GM12874 (cell line): ENCODE results near the gene DUSP22.

Source experiments
- TF ChIP-seq, protein P1 (sequence below): IDR thresholded peaks from 2 replicates; pipeline ENCODE4 v1.5.1; 2011; ENCODE audit warnings: low read depth, mild to moderate bottlenecking, control low read depth, low read length, moderate library complexity; ENCODE audit not compliant: insufficient read depth

DUSP22 gene

DNA sequence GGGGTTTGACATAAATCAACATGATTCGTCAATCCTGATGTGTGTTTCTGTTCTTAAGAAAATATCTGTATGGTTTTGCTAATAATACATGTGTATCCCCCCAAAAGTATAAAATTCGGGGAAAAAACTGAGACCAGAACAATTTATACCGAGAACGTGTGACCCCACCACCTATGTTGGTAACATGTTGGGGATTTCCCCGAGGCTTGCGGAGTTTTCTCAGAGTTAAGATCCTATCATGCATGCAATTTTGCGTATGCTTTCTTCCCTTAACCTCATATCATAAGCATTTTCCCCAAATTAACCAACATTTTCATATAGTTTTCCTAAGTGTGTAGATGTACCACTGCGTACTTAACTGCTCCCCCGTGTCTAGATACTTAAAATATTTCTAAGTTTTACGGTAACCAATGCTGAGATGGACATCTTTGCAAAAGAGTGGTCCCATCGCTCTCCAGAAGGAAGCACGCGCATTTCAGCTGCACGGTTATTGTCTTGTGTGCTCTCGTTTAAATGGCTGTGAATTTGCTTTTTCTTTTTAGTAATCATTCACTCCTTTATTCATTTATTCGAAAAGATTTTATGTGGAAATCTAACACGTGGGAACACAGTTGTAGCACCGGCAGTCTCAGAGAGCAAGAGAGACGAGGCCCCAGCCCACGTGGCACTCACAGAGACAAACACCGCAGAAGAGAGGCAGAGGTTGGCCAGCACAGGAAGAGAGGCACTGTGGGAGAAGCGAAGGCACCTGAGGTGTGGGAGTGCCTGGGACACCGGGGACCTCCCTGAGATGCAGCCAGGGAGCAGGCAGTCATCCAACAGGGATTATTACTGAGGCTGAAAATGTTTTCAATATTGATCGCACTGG is 86.0 kb downstream of the DUSP22 start:
- TF ChIP-seq, protein P1, sequence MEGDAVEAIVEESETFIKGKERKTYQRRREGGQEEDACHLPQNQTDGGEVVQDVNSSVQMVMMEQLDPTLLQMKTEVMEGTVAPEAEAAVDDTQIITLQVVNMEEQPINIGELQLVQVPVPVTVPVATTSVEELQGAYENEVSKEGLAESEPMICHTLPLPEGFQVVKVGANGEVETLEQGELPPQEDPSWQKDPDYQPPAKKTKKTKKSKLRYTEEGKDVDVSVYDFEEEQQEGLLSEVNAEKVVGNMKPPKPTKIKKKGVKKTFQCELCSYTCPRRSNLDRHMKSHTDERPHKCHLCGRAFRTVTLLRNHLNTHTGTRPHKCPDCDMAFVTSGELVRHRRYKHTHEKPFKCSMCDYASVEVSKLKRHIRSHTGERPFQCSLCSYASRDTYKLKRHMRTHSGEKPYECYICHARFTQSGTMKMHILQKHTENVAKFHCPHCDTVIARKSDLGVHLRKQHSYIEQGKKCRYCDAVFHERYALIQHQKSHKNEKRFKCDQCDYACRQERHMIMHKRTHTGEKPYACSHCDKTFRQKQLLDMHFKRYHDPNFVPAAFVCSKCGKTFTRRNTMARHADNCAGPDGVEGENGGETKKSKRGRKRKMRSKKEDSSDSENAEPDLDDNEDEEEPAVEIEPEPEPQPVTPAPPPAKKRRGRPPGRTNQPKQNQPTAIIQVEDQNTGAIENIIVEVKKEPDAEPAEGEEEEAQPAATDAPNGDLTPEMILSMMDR = no peak

DNA sequence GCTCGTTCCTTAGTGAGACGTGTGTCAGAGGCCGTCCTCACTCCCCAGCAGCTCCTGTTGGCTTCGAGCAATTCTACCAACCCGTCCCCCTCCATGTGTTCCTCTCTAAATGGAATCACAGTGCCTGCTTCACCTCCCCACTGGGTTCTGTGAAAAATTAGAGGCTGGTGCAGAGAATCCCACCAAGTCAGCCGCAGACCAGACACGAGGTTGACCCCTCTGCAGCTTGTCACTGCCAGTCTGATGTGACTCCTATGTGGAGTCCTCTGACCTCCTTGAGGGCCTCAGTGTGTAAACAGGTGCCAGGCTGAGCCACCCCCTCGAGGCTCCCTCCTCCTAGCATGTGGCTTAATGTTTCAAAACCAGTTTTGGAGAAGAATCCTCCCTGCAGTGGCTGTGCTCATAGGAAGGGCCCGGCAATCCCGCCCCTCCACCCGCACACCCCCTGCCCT is 86.7 kb downstream of the DUSP22 start:
- TF ChIP-seq, protein P1 = no peak

GRCh38 chr6:379410-380181 is 87.3 kb downstream of the DUSP22 start:
- TF ChIP-seq, protein P1 = no peak

- TF ChIP-seq, protein P1 = no peak
Measured at GRCh38 chr6:380234-381218, 88.2 kb downstream of the DUSP22 start.

GRCh38 chr6:381742-382461 is 89.6 kb downstream of the DUSP22 start:
- TF ChIP-seq, protein P1 = no peak

- TF ChIP-seq, protein P1 = no peak
Measured at GRCh38 chr6:382883-383810, 90.9 kb downstream of the DUSP22 start.
